ENCODE results near the gene XRCC2.

GRCh38 chr7:152624228-152624627, 51.7 kb downstream of the XRCC2 start:
- no peak for TF ChIP-seq CTCF (IDR thresholded peaks at IDR 0.05)
- TF ChIP-seq POLR2AphosphoS5 (IDR thresholded peaks at IDR 0.05): no peak
- TF ChIP-seq POLR2A (IDR thresholded peaks at IDR 0.05): no peak

All from gastroesophageal sphincter (tissue), 3 donors.